ENCODE data around the gene MMS22L.

DNA sequence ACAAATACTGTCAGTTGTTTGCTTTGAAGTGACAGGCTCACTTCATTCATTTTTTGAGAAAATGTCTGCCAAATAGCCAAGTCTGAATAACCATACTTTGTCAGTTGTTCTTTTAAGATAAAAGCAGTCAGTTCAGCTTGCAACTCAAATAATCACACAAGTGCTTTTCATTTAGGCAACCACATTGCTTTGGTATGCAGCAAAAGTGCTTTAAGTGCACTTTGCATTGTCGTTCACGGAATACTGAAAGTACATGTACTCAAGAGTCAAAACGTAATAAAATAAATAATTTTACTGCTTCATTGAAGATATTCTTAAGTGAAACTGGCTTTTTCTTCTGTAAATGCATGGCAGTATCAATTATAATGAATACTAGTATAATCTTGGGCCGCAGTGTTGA is 107.2 kb downstream of the MMS22L start:
- TF ChIP-seq TAF1 (IDR thresholded peaks at IDR 0.05; ENCODE audit: borderline replicate concordance, low read depth, low read length) (no peak), SP1 (IDR thresholded peaks at IDR 0.05; ENCODE audit: low read depth, low read length) (no peak), ASH2L (IDR thresholded peaks at IDR 0.05; ENCODE audit: borderline replicate concordance, low read depth) (no peak)
- TF ChIP-seq, protein P1, sequence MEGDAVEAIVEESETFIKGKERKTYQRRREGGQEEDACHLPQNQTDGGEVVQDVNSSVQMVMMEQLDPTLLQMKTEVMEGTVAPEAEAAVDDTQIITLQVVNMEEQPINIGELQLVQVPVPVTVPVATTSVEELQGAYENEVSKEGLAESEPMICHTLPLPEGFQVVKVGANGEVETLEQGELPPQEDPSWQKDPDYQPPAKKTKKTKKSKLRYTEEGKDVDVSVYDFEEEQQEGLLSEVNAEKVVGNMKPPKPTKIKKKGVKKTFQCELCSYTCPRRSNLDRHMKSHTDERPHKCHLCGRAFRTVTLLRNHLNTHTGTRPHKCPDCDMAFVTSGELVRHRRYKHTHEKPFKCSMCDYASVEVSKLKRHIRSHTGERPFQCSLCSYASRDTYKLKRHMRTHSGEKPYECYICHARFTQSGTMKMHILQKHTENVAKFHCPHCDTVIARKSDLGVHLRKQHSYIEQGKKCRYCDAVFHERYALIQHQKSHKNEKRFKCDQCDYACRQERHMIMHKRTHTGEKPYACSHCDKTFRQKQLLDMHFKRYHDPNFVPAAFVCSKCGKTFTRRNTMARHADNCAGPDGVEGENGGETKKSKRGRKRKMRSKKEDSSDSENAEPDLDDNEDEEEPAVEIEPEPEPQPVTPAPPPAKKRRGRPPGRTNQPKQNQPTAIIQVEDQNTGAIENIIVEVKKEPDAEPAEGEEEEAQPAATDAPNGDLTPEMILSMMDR (IDR thresholded peaks at IDR 0.05 in 2 of 3, conservative IDR thresholded peaks at IDR 0.05 in 1 of 3; ENCODE audit: control insufficient read depth in 2 of 3, extremely low read depth in 1 of 3, insufficient read depth in 1 of 3, low read depth in 3 of 3, low read length in 3 of 3), result no peak
